Measurements from ENCODE around the gene CBFA2T3. TPM values are rescaled to one million over a fixed set of nuclear protein-coding genes. Genes with fewer than 3 reads are reported as not detected.

The CBFA2T3 gene
- total RNA-seq, 1 donor from 2014 or later: 32.8 TPM

GRCh38 chr16:88871349-88871702 lies 105.7 kb downstream of the CBFA2T3 start:
- Histone ChIP-seq H3K9me3 (no peaks in the 10 kb centered on the region), H3K27me3 (no peaks in the 10 kb centered on the region), H3K27ac (no peak overlapping the region), H3K4me3 (no peak overlapping the region), H3K4me1 (no peaks in the 10 kb centered on the region), H3K36me3 (no peaks in the 10 kb centered on the region)
- no peak for DNase-seq (ENCODE audit: low spot score in 2 of 2)
- TF ChIP-seq CTCF (IDR thresholded peaks at IDR 0.05): no peak
- intact Hi-C loops (cut with DNase I): no loop called here

GRCh38 chr16:88870608-88871348 lies 106.2 kb downstream of the CBFA2T3 start:
- Histone ChIP-seq H3K9me3 (no peaks in the 10 kb centered on the region), H3K36me3 (no peaks in the 10 kb centered on the region), H3K4me1 (no peaks in the 10 kb centered on the region), H3K4me3 (no peak overlapping the region), H3K27me3 (no peaks in the 10 kb centered on the region), H3K27ac (no peak overlapping the region)
- intact Hi-C loops (cut with DNase I): no loop called here
- TF ChIP-seq CTCF (IDR thresholded peaks at IDR 0.05): no peak
- DNase-seq (ENCODE audit: low spot score in 2 of 2): no peak

GRCh38 chr16:88869673-88869980 lies 107.4 kb downstream of the CBFA2T3 start:
- H3K36me3 ChIP-seq: no peaks in the 10 kb centered on the region
- H3K9me3 ChIP-seq: no peaks in the 10 kb centered on the region
- no peaks in the 10 kb centered on the region for H3K4me1 ChIP-seq
- no peak overlapping the region for H3K27ac ChIP-seq
- DNase-seq (ENCODE audit: low spot score in 2 of 2): no peak
- no peak for TF ChIP-seq CTCF (IDR thresholded peaks at IDR 0.05)
- intact Hi-C loops (cut with DNase I): no loop called here
- H3K4me3 ChIP-seq: no peak overlapping the region
- H3K27me3 ChIP-seq: no peaks in the 10 kb centered on the region

- TF ChIP-seq CTCF (IDR thresholded peaks at IDR 0.05): no peak
- Histone ChIP-seq H3K27me3 (no peaks in the 10 kb centered on the region), H3K27ac (no peak overlapping the region), H3K36me3 (no peaks in the 10 kb centered on the region), H3K9me3 (no peaks in the 10 kb centered on the region), H3K4me3 (no peak overlapping the region), H3K4me1 (no peaks in the 10 kb centered on the region)
- intact Hi-C loops (cut with DNase I): no loop called here
- no peak for DNase-seq (ENCODE audit: low spot score in 2 of 2)
Measured at GRCh38 chr16:88868974-88869672, 107.9 kb downstream of the CBFA2T3 start.

- Histone ChIP-seq H3K27me3 (no peaks in the 10 kb centered on the region), H3K27ac (no peak overlapping the region), H3K4me1 (no peaks in the 10 kb centered on the region), H3K36me3 (peaks cover 2 to 7% of the 10 kb centered on the region in 2 donors), H3K9me3 (no peaks in the 10 kb centered on the region), H3K4me3 (no peak overlapping the region)
- TF ChIP-seq CTCF (IDR thresholded peaks at IDR 0.05): no peak
- no peak for DNase-seq (ENCODE audit: low spot score in 2 of 2)
- intact Hi-C loops (cut with DNase I): no loop called here
Measured at GRCh38 chr16:88867581-88868246, 109.3 kb downstream of the CBFA2T3 start.
